Myocyte (in vitro differentiated cells): ENCODE measurements around the gene DELE1. TPM values are rescaled to one million over a fixed set of nuclear protein-coding genes. Genes with fewer than 3 reads are reported as not detected.
A peak's percentile ranks its signal among the peaks of the same experiment; 100 is the strongest.
"Not testable (repeated sequence)": the region's sequence is repeated elsewhere in the genome, so short reads cannot be mapped to it uniquely, and the experiment has no call there.

Experiments used
- DNase-seq: peaks from one replicate; pipeline ENCODE4 v3.0.0-alpha.2; 2012; ENCODE audit warnings: low read depth
- total RNA-seq: library from RNA; depleted of rRNA; stranded (reverse); fragments of >200 nt; gene quantifications from 2 replicates; pipeline ENCODE4 v1.2.3, GENCODE V29; 2014

The DELE1 gene
- total RNA-seq, 1 donor from 2014 or later: 71.5 TPM

DNA sequence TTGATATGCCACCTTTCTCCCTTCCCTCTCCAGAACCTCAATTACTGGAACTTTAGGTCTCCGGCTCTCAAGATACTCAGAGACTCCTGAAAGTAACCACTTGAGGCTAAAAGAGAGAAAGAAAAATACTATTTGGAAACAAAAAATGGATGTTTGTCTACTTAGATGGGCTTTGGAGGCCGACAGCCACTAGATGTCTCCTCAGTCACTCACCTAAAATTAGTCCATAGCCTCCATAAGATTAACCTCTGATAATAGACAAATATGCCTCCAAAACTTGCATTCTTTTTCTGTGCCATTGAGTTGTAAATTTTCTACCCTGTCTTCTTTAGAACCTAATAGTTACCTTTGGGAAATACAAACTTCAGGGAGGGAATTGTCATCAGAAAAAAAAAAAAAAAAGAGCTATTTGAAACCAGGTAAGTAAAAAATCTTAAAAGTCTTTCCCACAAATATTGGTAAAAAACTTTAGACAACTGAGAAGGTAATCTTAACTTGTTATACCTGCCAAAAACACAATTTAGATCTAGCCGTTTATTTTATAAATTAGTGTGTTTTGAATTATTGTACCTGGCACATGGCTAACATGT, 34.3 kb upstream of the DELE1 start:
- DNase-seq: peak; percentile 16

DNA sequence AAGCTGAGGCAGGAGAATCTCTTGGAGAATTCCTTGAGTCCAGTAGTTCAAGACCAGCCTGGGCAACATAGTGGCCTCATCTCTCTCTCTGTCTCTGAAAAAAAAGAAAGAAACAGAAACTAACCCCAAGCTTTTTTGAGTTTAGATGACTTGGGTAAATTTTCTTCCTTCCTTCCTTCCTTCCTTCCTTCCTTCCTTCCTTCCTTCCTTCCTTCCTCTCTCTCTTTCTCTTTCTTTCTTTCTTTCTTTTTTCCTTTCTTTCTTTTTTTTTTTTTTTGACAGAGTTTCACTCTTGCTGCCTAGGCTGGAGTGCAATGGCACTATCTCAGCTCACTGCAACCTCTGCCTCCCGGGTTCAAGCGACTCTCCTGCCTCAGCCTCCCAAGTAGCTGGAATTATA, 33.2 kb upstream of the DELE1 start:
- not testable (repeated sequence) for DNase-seq

DNA sequence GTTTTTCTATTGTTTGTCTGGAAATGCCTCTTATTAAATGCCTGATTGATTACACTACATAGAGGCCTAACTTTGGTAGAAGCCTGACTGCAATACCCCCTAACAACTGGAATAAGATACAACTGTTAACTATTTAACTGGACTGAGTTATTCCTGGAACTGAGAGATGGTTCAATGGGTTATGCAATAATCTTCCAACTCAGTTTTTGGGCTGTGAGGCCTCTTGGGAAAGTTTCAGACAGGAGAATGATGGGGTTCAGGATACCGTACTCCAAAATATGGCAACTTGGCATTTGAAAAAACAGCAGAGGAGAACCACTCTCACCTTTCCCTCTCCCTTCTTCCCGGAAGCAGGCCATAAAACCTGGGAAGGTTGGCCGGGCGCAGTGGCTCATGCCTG, 26.2 kb upstream of the DELE1 start:
- no peak for DNase-seq

DNA sequence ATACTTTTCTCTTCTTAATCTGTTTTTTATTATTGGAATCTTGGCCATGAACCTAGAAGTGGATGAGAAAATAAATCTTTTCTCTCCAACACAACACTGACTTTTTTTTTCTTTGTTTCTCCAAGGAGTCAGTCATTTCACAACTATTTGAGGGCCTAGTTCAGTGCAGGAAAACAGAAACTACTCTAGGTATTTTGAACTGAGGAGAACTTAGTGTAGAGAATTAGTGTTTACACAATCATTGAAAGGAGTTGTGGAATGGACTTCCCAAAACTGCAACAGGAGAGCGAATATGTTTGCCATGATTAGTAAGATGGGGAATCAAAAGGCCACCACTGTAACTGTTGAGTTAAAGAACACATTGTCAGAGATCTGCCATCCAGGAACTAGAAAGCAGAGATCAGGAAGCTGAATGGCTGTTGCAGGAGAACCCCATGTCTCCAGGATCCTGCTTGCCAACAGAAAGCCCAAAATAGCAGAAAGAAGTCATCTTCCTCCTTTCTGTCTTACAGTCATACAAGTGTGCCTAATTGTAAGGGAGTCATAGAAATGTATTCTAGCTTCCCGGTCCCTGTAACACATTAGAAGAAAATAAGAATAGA, 25.1 kb upstream of the DELE1 start:
- no peak for DNase-seq

DNA sequence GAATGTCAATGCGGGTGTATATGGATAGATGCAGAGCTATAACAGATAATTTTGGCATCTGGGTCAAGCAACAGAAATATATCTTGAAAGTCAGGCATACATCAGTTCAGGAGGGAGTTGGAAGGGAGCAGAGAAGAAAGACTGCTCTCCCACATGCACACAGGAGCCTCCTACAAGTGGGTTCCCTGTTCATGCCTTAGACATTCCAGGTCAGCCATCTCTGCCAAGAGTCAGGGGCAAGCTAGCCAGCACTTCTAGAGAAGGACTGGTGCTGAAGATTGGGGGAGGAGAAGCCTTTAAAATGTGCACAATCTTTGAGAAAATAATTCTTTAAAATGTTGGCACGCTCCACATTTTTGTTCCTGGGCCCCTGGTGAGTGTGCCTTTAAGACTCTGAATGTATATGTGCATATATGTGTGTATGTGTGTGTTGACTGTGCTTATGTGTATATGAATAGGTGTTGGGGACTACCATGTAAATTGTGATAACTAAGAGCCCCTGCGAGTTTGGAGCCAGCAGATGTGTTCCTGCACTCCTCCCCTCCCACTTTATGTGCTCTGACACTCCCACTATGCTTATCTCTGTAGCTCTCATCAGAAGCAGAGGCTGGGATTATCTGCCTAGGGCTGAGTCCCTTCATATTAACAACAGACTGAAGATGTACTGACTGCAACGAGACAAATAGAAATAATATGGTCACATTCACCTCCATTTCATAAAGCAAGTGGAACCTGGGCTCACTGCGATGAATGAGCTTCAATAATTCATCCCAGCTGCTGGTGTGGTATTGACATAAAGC, 21.5 kb upstream of the DELE1 start:
- DNase-seq: no peak

DNA sequence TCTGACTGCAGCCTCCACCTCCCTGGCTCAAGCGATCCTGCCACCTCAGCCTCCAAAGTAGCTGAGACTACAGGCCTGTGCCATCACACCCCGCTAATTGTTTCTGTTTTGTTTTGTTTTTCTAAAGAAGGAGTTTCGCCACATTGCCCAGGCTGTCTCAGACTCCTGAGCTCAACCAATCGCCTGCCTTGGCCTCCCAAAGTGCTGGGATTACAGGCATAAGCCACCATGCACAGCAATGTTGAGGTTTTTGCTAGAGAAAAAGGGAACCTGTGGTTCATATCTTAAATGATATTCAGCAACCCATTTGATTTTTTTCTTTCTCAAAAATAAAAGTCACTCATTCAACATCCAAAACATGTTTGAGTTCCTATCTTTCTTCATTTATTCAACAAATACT, 20.4 kb upstream of the DELE1 start:
- DNase-seq: no peak

DNA sequence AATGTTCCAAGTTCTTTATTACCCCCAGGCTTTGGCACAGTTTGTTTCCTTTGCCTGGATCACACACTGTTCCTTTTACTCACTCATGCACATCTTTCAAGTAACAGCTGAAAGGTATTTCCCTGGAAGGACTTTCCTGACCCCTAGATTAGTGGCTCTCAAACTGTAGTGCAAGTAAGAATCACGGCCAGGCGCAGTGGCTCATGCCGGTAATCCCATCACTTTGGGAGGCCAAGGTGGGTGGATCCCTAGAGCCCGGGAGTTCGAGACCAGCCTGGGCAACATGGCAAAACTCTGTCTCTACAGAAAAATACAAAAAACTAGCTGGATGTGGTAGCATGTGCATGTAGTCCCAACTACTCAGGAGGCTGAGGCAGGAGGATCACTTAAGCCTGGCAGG, 19.1 kb upstream of the DELE1 start:
- DNase-seq: no peak

DNA sequence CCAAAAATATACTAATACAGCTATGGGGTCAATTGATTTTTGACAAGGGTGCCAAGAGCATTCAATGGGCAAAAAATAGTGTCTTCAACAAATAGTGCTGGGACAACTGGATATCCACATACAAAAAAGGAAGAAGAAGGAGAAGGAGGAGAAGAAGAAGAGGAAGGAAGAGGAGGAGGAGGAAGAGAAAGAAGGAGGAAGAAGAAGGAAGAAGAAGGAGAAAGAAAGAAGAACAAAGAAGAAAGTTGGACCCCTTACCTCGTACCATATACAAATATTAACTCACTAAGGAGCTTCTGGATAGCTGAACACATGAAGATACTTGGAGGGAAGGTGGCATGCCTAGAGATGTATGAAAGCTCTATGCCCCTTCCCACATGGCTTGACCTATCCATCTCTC, 17.2 kb upstream of the DELE1 start:
- no peak for DNase-seq

DNA sequence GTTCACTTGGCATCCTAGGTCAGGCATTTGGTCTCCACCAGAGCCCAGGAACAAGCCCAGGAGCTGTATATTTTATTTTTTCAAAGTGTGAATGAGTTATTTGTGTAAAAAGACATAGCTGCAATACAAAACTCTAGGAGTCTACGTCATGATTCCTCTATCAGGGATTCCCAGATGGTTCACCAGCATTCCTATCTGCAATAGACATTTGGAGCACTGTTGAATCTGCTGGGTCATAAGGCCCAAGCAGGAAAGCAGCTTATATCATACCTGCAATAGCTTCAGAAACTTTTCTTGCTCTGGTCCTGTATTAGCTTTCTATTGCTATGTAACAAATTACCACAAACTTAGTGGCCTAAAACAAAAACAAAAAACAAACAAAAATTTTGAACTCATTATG, 16.7 kb upstream of the DELE1 start:
- no peak for DNase-seq

DNA sequence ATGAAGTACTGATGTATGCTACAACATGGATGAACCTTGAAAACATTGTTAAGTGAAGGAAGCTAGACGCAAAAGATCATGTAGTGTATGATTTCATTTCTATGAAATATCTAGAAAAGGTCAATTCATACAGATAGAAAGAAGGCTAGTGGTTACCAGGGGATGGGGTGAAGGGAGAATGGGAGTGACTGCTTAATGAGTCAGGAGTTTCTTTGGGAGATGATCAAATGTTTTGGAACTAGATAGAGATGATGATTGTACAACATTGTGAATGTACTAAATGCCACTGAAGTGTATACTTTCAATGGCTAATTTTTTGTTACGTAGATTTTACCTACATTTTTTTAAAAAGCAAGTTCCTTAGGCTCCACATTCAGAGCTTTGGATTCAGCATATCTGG, 14.9 kb upstream of the DELE1 start:
- no peak for DNase-seq

DNA sequence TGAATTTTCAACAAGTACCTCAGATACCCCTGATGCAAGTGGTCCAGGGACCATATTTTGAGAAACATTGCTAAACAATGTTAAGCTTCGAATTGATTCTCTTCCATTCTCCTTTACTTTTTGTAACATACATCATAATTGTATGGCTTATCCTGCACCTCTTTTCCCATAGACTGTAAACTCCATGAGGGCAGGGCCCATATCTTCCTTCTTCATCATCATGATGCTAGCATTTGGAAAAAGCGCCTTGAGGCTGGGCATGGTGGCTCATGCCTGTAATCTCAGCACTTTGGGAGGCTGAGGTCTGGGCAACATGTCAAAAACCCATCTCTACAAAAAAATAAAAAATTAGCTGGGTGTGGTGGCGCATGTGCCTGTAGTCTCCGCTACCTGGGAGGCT, 14.5 kb upstream of the DELE1 start:
- no peak for DNase-seq

DNA sequence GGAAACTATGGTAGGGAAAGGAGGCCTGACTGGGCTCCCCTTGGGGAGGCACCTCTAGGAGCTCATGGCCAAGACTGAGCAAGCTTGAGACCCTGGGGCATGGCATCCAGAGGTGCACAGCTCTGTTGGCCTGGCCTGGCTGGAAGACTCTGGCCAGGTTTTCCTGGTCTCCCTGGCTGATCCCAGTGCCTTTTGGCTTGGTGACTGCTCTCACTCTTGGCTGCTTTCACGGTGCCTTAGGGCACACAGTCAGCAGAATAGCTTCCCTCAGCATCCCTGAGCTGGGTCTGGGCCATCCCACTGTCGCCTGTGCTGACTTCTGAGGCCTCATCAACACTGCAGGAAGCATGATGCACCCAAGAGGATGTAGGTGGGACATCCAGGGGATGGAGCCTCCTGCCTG, 13.4 kb upstream of the DELE1 start:
- no peak for DNase-seq

DNA sequence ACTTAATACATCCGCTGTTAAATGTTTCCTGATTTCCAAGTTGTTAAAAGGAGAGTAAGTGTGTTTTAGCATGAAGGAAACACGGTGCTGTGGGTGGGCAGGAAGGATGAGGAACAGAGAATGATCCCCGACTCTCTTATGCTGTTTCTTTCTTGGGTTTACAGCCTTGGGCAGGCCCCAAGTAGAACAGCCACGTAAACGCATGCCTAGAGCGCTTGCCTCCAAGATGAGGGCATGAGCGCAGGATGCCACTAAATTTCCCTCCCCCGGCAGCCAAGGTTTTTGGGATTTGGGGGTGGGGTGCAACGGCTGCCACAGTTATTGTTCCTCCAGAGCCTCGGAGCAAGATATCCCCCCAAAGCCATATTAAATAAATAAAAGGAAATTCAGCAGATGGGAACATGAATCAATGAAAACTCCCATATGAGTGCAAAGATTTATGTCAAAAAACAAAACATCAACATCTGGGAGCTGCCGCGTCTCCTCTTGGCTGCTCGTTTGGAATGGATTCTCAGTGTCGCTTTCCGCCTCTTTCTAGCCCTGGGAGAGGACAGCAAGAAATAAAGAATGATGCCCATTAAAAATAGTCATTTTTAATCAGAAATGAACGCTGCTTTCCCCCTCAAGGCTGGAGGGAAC, 10.0 kb upstream of the DELE1 start:
- no peak for DNase-seq

DNA sequence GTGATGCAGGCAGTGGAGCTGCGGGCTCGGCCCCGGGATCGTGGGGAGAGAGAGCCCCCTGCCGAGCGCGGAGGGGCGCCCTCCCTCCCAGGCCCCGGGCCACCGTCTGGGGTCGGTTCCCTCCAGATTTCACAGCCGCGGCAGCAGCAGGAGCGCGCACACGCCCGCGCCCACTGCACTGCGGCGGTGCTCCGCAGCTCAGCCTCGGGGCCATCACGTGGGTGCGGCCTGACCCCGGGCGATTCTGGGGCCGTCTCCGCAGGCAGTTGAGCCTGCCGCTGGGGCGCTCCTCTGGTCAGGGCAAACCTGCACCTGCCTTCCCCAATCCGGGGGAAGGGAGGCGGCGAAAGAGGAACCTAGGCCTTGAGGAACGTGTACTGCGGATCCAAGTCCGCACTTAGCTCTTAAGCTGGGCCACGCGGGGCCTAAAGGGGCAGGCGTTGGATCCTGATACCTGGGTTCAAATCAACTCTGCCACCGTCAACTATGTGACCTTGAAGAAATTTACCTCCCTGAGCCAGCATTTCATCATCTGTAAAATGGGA, 9.4 kb upstream of the DELE1 start:
- DNase-seq: peak; percentile 33

DNA sequence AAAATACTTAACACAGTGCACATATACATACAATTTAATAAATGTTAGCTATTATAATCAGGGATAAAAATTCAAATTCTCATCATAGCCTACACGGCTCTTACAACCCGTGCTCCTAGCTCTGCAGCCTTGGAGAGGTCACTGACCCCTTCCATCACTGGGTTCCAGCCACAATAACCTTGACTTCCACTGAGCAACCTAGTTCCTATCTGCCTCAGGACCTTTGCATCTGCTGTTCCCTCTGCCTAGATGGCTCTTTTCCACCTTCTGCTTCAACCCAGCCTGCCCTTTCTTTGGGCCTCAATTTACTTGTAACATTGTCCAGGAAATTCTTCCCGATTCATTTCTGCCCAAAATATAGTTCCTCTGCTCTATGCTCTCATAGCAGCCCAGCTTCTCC, 8.9 kb upstream of the DELE1 start:
- no peak for DNase-seq

DNA sequence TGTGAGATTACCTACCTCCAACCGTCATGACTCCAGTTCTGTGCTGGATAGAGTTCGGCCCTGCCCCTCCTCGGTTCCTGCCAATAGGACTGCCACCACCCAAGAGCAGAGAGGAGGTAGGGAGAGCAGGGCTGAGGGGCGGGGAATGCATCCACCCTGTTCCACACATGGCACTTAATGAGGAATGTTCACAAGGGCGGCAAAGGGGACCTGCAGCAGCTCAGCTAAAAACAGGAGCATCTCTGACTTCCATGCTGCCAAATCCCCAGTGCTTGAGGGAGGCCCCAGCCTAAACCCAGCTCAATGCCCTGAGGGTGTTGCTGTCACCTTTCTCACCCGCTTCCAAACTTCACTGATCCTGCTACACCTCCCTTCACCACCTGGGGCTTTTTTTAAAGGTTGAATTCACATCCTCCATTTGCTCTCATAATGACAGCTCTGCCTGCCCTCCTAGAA, 7.8 kb upstream of the DELE1 start:
- no peak for DNase-seq

DNA sequence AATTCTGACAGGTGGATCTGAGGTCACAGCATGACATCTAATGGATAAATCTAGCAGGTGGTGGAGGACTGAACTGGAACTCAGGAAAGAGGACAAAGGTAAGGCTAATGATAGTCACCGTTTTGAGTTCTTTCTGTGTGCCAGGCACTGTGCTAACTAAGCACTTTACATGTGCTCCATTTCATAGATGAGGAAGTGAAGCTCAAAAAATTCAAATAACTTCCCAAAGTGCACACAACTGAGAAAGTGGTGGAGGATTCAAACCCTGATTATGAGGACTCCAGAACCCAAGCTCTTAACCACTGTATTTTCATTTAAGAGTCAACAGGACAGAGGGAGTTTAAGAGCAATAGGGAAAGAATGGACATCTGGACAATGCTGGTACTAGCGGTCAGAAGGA, 7.1 kb upstream of the DELE1 start:
- no peak for DNase-seq

DNA sequence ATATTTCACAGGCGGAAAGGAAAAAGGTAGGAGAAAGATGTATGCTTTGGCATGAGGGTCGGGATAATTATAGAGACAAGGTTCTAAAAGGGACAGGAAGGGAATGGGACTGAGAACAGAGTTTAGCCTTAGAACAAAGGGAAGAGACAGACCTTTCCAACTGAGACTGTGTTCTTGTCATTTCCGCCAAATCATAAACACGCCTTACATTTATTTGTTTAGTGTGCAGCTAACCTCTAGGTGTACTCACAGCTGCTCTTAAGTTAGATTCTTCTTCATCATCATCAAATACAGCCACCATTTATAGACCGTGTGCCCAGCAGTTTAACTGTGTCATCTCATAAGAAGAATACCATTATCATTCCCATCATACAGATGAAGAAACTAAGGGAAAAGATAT, 5.9 kb upstream of the DELE1 start:
- no peak for DNase-seq

DNA sequence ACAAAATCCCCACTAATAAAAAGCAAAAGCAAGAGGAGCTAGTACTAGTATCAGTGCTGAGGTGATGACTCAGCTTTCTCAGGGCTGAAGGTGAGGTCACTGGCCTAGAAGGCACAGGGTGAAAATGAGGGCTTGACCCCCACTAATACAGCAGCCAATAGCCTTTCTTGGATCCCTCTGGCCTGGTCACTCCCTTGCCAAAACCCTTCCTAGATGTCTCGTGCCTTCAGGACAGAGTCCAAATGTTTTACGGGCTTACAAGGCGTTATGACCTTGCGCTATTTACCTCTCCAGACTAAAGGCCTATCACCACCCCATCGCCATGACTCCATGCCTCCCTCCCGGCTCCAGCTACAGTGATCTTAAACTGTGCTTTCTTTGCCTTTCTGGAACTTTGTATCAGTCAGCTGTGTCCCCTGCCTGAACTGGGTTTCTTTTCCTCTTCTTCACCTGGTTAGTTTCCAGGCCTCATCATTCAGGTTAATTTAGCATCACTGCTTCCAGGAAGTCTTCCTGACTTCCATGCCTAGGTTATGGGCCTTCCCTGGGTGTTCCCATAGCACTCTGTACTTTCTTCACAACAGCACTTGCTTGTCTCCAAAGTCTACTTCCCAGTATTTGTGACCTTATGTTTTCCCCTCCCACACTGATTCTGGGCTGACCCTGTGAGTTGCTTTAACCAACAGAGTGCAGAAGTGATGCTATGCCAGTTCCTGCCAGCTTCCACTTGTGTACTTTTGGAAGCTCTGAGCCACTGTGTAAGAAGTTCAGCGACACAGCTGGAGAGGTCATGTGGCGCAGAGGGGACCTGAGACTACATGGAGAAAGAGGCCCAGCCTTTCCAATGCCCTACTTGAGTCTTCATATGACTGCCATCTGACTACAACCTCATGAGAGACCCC, 4.2 kb upstream of the DELE1 start:
- no peak for DNase-seq

DNA sequence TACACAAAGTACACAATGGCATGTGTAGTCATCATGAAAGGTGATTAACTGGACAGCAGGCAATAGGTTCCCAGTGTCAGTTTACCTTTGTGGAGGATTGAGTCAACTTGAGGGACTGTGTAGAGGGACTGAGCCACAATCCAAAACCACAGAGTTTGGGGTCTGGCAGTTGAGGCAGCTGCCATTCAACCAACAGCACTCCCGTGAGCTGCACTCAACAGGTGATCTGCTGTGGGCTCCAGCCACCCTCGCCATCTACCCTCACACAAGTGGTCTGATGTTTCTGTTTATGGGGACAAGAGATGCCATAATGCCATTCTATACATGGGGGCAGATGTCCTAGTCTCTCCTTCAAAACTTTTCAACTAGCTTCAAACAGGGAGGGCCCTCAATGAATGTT, 2.9 kb upstream of the DELE1 start:
- peak; percentile 52 for DNase-seq
